ENCODE results near the gene CHST10.
A peak's percentile ranks its signal among the peaks of the same experiment; 100 is the strongest.
"Not testable (repeated sequence)": the region's sequence is repeated elsewhere in the genome, so short reads cannot be mapped to it uniquely, and the experiment has no call there.

CHST10 gene

DNA sequence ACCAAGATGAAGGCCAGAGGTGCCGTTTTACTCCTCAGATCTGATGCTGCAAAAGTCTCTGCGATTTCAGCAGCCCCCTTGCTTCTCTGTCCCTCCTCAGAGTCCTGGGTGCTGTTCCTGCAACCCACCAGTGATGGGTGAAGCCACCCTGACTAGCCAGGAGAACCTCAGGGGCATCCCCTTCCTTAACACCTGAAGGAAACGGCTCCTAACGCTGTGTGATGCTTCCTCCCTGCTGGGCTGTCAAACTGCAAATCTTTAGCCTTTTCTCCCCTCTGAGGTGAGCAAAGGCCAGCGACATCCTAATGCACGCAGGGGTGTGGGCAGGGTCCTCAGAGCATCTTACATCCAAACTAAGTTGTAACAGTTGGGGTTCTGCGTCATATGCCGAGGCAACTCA, 24.8 kb downstream of the CHST10 start:
- no peak for DNase-seq (ENCODE audit: low read depth)

DNA sequence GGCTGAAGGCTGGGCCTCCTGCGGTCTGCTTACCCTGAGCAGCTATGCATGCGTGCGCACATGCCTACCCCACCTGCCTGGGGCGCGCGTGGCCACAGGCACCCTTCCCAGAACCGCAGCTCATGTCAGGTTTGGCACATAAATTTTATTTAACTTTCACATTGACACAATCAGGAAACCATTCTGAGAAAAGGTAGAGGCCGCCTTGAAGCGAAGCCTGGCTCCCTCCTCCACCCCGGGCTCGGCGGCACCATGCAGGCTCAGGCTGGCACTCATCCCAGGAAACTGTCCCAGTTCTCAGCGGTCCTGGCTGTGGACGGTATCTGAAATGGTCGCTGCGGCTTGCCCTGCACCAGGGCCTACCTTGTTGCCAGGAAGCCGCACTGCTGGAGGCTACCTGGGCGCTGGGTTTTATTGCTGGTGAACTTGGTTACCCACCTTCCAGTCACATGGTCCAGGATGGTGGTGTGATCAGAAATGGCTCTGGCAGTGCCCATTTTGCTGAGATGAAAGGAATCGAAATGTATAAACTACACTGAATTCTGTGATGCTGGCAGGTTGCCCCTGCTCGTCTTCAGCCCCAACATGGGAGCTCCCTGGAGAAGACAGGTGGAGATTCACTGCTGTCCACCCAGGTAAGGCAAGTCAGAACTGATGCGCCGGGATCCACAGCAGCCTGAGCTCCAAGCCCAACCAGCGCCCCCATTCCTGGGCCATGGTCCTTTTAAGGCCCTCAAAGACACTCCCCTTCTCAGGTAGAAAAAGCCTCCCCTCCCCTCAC, 25.5 kb downstream of the CHST10 start:
- DNase-seq (ENCODE audit: low read depth), result no peak

DNA sequence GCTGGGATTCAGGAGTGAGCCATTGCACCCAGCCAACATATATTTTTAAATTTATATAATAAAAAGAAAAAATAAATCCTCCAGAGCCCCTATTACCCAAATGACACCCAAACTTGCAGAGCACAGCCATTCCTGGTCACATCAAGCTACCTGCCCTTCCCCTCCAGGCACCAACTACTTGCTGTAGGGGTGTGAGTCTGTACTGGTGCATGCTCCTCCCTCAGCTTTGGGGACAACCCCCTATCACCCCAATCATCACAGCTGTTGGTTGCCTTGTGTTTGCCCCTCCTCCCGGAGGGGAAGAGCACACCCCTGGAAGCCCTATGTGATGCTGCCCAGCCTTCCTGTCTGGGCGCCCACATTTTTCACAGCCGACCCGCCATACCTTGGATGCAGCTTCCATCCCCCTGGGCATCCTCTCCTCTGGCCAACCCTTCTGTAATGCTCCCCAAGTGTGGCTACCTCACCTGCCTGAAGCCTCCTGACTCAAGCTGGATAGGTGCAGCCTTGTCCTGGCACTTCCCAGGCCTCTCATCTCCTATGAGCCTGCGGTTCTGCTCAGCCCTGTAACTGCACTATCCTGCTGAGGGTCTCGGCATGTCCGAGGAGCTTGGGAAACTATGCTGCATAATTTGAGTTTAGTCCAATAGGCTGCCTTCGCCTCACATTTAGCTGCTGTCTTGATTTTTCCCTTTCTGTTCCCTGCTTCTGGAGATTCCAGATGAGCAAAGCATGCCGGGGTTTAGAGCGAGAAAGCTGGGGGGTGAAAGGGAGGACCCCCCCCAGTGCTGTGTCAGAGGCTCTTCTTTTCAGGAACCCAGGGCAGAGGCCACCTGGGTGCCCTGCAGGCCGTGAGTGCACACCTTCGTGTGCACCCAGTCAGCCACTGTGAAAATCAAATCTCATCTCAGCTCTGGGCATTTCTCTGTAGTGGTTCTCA, 27.2 kb downstream of the CHST10 start:
- DNase-seq (ENCODE audit: low read depth), result no peak

DNA sequence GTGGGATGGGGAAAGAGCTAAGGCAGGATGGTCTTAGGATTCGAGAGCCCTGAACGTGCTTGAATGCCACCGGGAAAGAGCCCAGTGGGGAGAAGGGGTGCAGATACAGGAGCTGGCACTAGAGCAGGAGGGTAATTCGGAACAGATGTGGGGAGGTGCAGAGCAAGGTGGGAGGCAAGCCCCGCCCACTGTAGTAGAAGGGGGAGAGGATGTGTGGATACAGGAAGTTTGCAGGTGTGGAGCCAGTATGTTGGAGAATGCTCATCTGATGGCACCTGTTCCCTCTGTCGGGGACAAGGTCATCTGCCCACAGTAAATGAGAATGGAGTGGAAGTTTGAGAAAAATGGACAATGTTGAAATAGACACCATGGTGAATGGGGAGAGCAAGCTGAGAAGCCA, 28.8 kb downstream of the CHST10 start:
- DNase-seq (ENCODE audit: low read depth), result no peak

DNA sequence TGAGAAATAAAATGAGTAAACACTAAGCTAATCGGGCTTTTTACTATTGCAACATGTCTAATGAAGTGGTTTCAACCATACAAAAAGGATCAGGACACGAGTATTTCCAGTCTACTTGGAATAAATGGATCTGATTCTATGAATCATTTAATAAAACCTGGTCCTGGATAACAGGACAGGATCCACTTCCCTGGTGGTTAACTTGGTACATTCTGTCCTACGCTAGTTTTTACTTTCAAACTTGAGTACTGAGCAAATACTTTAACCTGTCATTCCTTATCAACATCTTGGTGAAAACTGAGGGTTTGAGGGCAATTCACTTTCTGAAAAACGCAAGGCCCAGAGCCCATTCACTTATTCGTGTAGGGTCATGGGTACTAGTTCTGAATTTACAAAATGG, 33.5 kb downstream of the CHST10 start:
- no peak for DNase-seq (ENCODE audit: low read depth)

DNA sequence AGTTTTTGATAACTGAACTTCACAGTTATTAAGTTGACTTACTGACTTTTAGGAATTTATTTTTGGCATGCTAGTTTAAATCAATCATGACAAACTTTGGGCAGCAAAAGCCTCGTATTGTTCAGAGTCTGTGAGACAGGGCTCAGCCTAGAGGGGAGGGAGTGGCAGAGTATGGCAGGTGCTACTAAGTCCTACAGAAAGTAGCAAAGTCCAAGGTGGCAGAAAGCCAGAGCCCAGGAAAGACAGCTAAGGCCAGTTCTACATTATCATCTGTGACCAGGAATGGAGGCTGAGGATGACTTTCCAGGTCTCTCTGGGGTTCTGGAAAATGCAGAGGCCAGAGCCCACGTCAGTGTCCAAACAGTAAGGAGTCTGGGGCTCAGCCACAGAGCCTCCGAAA, 34.2 kb downstream of the CHST10 start:
- no peak for DNase-seq (ENCODE audit: low read depth)

DNA sequence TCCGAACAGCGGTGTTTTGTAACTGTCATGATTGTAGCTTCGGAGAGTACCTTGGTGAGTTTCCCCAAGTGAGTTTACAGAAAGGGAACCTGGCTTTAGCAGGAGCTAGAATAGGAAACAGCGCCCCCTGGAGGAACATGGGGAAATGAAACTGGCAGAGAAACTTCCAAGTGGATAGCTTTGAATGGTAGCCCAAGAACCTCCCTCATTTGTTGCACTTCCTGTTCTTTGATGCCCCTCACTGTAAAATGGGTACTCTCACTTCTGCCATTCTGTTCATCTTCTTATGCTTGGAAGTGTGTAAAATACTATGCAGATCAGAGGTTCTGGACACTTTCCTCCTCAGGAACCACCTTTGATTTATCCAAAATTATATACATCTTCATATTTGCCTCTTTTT, 36.2 kb downstream of the CHST10 start:
- DNase-seq (ENCODE audit: low read depth), result peak; percentile 75

DNA sequence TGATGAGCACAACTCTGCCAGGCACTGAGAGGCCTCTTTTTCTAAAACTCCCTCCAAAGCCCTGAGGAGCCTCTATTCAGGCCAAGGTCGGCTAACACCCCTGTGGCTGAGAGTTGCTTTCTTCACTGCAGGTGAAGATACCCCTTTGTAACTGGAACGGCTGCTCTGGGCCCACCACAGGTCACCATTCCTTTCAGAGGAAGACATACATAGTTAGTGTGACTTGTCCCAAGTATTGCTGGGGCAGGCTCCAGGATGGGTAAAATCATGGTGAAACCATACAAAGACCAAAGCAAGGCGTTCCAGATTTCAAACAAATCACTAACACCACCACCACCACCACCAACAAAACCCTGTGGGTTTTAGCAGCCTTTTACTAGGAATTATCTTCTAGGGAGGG, 36.8 kb downstream of the CHST10 start:
- DNase-seq (ENCODE audit: low read depth), result no peak

DNA sequence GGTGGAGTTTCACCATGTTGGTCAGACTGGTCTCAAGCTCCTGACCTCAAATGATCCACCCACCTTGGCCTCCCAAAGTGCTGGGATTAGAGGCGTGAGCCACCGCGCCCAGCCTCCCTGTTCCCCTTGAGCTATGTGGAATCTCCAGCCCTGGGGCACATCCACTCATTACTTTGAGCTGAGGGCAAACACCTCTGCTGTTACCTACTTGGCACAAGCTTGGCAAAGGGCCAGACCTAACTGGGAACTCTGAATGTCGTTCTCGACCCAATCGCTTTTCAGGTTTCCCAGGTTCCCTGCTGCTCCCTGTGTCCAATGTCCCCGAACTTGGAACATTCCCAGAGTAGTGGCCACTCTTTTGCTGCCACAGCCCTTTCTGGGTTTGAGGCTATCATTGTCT, 40.6 kb downstream of the CHST10 start:
- DNase-seq (ENCODE audit: low read depth), result no peak

DNA sequence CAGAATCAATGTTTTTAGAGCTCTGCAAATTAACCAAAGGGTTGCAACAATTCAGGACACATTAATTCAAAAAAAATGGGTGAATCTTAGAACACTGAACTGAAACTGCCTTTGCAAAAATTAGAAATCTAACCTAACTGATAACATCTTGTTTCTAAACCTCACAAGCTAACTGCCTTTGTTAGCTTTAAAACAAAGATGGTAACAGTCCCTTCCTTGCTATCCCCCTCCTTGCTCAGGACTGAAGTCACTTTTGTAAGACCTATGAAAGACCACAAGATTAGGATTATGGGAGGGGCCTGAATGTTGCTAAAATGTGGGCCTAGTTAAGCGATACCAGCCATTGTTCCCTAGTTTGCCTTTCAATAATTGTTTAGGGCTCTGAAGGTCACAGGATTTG, 50.3 kb downstream of the CHST10 start:
- DNase-seq (ENCODE audit: low read depth), result no peak

DNA sequence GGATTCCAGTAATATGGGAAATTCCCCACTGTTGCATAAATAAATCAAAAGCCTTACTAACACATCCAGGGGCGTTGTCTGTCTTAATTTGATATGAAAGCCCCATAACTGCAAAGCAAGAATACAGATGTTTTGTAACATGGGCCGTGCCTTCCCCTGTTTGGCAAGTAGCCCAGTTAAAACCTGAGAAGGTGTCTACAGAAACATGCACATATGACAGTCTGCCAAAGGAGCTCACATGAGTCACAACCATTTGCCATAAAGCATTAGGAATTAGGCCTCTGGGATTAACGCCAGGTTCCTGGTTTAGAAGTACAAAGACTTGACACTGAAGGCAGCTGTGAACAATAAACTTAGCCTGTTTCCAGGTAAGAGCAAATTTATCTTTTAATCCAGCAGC, 52.0 kb downstream of the CHST10 start:
- peak; percentile 72 for DNase-seq (ENCODE audit: low read depth)

DNA sequence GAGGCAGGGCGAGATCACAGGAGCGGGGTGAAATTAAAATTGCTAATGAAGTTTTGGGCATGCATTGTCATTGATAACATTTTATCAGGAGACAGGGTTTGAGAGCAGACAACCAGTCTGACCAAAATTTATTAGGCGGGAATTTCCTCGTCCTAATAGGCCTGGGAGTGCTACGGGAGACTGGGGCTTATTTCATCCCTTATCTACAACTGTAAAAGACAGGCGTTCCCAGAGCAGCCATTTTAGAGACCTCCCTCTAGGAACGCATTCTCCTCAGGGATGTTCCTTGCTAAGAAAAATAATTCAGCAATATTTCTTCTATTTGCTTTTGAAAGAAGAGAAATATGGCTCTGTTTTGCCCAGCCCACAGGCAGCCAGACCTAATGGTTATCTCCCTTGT, 55.2 kb downstream of the CHST10 start:
- DNase-seq (ENCODE audit: low read depth), result not testable (repeated sequence)

DNA sequence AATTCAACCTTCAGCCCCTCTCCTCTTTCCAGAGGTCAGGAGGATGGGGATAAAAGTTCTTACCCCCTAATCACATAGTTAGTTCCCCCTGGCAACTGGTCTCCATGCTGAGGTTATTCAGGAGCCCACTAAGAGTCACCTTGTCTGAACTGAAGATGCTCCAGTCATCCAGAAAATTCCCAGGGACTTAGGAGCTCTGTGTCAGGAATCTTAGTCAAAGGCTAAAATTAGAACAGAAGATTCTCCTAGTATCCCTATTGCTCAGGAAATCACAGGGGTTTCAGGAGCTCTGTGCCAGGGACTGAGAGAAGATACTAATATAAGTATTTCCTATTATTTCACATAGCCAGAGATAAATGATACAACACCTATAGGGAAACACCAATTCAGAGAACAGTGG, 57.9 kb downstream of the CHST10 start:
- peak; percentile 19 for DNase-seq (ENCODE audit: low read depth)

DNA sequence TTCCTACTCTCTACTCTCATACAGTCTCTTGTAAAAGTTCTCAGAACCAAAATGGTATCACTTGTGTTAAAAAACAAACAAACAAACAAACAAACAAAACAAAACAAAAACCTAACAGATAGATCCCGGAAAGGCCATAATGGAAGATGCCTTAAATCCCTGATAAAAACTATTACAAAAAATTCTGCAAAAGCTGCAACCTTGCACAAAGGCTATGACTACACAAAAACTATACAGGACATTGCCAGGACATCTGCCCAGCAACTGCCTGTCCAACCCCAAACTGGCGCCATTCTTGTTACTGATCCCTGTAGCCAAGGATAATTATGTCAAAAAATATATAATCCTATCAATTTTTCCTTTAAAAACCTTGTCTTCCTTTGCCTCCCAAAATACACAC, 58.9 kb downstream of the CHST10 start:
- no peak for DNase-seq (ENCODE audit: low read depth)

DNA sequence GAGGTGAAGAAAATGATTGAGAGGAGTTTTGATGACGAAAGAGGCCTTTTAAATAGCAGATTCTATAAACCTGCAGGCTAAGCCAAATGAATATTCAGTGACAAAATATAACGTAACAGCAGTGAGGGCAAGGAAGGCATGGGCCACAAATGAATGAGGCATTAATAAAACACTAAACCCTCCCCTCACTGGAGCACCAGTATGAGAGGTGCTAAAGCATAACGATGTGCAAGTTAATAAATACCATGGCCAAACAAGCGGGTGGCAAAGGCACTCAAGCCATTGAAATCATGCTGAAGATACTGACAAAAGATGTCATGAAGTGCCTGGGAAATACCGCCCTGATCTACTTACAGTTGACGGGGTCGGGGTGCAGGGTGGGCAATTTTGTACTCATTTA, 64.9 kb downstream of the CHST10 start:
- no peak for DNase-seq (ENCODE audit: low read depth)

DNA sequence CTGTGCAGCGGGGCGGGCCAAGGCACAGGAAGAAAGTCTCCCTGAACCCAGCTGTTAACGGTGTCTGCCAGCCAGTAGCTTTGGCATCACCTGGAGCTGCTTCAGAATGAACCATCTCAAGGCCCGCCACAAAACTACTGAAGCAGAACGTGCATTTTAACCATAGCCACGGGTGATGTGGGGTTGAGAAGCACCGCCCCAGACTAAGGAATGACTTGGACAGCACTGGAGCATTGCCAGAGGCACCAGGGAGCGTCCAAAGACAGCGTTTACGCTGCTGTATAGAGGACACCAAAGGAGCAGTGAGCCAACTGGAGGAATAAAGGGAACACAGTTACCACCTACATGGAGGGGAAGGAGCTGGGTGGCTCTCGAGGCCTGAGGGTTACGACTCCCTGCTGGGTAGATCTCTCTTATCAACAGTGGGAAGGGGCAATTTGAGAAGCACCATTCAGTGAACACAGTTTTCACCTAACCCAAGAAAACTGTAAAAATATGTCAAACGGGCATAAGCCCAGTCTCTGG, 66.7 kb downstream of the CHST10 start:
- DNase-seq (ENCODE audit: low read depth), result no peak

DNA sequence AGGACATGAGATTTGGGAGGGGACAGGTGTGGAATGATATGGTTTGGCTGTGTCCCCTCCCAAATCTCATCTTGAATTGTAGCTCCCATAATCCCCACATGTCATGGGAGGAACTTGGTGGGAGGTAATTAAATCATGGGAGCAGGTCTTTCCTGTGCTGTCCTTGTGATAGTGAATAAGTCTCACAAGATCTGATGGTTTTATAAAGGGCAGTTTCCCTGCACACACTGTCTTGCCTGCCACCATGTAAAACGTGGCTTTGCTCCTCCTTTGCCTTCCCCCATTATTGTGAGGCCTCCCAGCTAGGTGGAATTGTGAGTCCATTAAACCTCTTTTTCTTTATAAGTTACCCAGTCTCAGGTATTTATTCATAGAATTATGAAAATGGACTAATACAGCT, 72.3 kb downstream of the CHST10 start:
- not testable (repeated sequence) for DNase-seq (ENCODE audit: low read depth)

DNA sequence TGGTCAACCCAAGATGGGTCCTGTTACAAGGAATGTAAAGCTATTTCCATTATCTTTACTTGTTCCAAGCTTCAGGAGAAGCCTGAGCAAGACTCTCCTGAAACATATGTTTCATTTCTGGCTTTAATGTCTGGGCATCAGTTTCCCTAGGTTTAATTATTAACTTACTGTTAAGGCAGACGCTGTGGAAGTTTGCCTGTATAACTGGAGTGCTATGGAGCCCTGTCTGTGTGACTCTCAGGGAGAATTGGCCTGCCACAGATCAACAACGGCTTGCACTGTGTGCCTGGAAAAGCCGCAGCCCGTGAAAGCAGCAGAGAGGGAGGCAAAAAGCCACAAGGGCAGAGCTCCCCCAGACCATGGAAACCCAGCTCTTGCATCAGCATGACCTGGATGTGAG, 73.0 kb downstream of the CHST10 start:
- DNase-seq (ENCODE audit: low read depth), result no peak

DNA sequence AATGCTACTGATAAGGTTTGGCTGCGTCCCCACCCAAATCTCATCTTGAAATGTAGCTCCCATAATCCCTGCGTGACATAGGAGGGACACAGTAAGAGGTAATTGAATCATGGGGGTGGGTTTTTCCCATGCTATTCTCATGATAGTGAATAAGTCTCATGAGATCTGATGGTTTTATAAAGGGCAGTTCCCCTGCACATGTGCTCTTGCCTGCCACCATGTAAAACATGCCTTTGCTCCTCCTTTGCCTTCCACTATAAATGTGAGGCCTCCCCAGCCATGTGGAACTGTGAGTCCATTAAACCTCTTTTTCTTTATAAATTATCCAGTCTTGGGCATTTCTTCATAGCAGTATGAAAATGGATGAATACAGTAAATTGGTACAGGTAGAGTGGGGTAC, 75.0 kb downstream of the CHST10 start:
- DNase-seq (ENCODE audit: low read depth), result not testable (repeated sequence)

All from EH (cell line).